HepG2 (cell line): ENCODE data around the gene ZFR. TPM values are rescaled to one million over a fixed set of nuclear protein-coding genes. Genes with fewer than 3 reads are reported as not detected.

Experiments used
- ATAC-seq: fragments of 200-7000 bp; cut with Tn5 transposase; 3 replicates; pipeline ENCODE4 v1.9.1; 2020; ENCODE audit warnings: mild to moderate bottlenecking, moderate library complexity
- BruUV-seq: library from RNA; stranded (reverse); fragments of 400-500 nt; replicated peaks from 2 replicates; lab custom pipeline; 2021; lab: Mats Ljungman, UMichigan
- CTCF ChIA-PET: fragments of 300-600 bp; formaldehyde crosslinking; extraction: SDS; loops from one replicate; lab custom pipeline; 2021; ENCODE audit warnings: low total read pairs, inconsistent platforms, low intra/inter-chr PET ratio; lab: Yijun Ruan, JAX
- POLR2A ChIA-PET: fragments of 350-600 bp; sonication (Branson Sonifier 250); formaldehyde crosslinking; loops from one replicate; lab custom pipeline; 2020; ENCODE audit warnings: antibody characterized with exemption, inconsistent platforms; lab: Yijun Ruan, JAX
- DNase-seq: peaks from one replicate; pipeline ENCODE4 v3.0.0-alpha.2; 2015; ENCODE audit warnings: low spot score
- FAIRE-seq: peaks from 3 replicates; lab custom pipeline; 2011; peaks lifted over from hg19 to GRCh38; lab: Jason Lieb, UNC
- H2AFZ ChIP-seq: one replicate; pipeline ENCODE4 v1.6.1; 2011; ENCODE audit warnings: low read length, inconsistent platforms
- H3K27ac ChIP-seq: fragments of 300-600 bp; 3 replicates; pipeline ENCODE4 v1.8.0; 2011; ENCODE audit warnings: mixed run types, mild to moderate bottlenecking, mixed read lengths, low read length, inconsistent platforms; ENCODE audit not compliant: insufficient read depth; ENCODE audit errors: extremely low read length
- H3K27me3 ChIP-seq, 2 experiments: fragments of 200-600 bp in 1 of 2; 2 replicates in 1 of 2; 3 replicates in 1 of 2; pipeline versions ENCODE4 v1.6.0 to v1.8.0; 2011; ENCODE audit warnings: low read length in 2 of 2, mild to moderate bottlenecking in 2 of 2, moderate library complexity in 2 of 2, inconsistent platforms in 1 of 2; ENCODE audit not compliant: insufficient read depth in 2 of 2, control insufficient read depth in 1 of 2
- H3K36me3 ChIP-seq, 2 experiments: fragments of 200-600 bp in 1 of 2; replicated peaks in 1 of 2; 2 replicates in 1 of 2; 3 replicates in 1 of 2; pipeline versions ENCODE4 v1.5.1 to v1.8.0; 2011; ENCODE audit warnings: low read length in 2 of 2, inconsistent platforms in 1 of 2; ENCODE audit not compliant: insufficient read depth in 2 of 2, control insufficient read depth in 1 of 2
- H3K4me1 ChIP-seq: 2 replicates; pipeline ENCODE4 v1.5.1; 2012; ENCODE audit warnings: low read length, inconsistent platforms; ENCODE audit not compliant: insufficient read depth
- H3K4me2 ChIP-seq: 2 replicates; pipeline ENCODE4 v1.6.0; 2011; ENCODE audit warnings: low read depth, low read length, inconsistent platforms
- H3K4me3 ChIP-seq, 3 experiments: fragments of 200-600 bp in 1 of 3; sonication (generic), shearing (Covaris generic) in 1 of 3; replicated peaks in 1 of 3; 2 replicates each; pipeline ENCODE4 v1.5.1; 2011 to 2016; ENCODE audit warnings: low read length in 3 of 3, inconsistent platforms in 2 of 3, low read depth in 2 of 3, mild to moderate bottlenecking in 2 of 3, control low read depth in 1 of 3, mixed read lengths in 1 of 3; ENCODE audit not compliant: insufficient read depth in 1 of 3
- H3K79me2 ChIP-seq: one replicate; pipeline ENCODE4 v1.6.1; 2011; ENCODE audit warnings: low read length, inconsistent platforms; ENCODE audit not compliant: insufficient read depth
- H3K9ac ChIP-seq: 2 replicates; pipeline ENCODE4 v1.6.0; 2011; ENCODE audit warnings: mild to moderate bottlenecking, low read depth, low read length, inconsistent platforms; ENCODE audit not compliant: insufficient read depth
- H3K9me3 ChIP-seq: 2 replicates; pipeline ENCODE4 v1.5.1; 2012; ENCODE audit warnings: mild to moderate bottlenecking, low read length
- H4K20me1 ChIP-seq: 2 replicates; pipeline ENCODE4 v1.6.0; 2011; ENCODE audit warnings: inconsistent platforms, mild to moderate bottlenecking, low read length, moderate library complexity; ENCODE audit not compliant: insufficient read depth
- E2F5 ChIP-seq: sonication (generic); formaldehyde crosslinking; conservative IDR thresholded peaks from 2 replicates; pipeline ENCODE4 v1.4.0; 2020; ENCODE audit warnings: missing genetic modification reagents
- HMGA1 ChIP-seq: sonication (generic); formaldehyde crosslinking; conservative IDR thresholded peaks from 2 replicates; pipeline ENCODE4 v1.4.0; 2020; ENCODE audit warnings: missing genetic modification reagents
- JUNB ChIP-seq: sonication (generic); formaldehyde crosslinking; IDR thresholded peaks from 2 replicates; pipeline ENCODE4 v1.8.0; 2022; ENCODE audit warnings: missing genetic modification reagents, mild to moderate bottlenecking, borderline replicate concordance
- MXD1 ChIP-seq: sonication (generic); formaldehyde crosslinking; IDR thresholded peaks from 2 replicates; pipeline ENCODE4 v1.4.0; 2020; ENCODE audit warnings: mild to moderate bottlenecking, missing genetic modification reagents
- RFXAP ChIP-seq: sonication (generic); formaldehyde crosslinking; IDR thresholded peaks from 2 replicates; pipeline ENCODE4 v1.4.0; 2020; ENCODE audit warnings: missing genetic modification reagents, borderline replicate concordance
- RNF2 ChIP-seq: fragments of 450-650 bp; conservative IDR thresholded peaks from 2 replicates; pipeline ENCODE4 v1.6.1; 2016; ENCODE audit warnings: low read depth
- U2AF2 ChIP-seq: fragments of 200-400 bp; formaldehyde crosslinking; IDR thresholded peaks from 2 replicates; pipeline ENCODE4 v1.6.1; 2017; ENCODE audit warnings: low read depth, mild to moderate bottlenecking, low read length
- ZNF20 ChIP-seq: sonication (generic); formaldehyde crosslinking; IDR thresholded peaks from 2 replicates; pipeline ENCODE4 v1.4.0; 2020; ENCODE audit warnings: mild to moderate bottlenecking, moderate library complexity, missing genetic modification reagents
- ZNF329 ChIP-seq: sonication (generic); formaldehyde crosslinking; IDR thresholded peaks from 2 replicates; pipeline ENCODE4 v1.9.0; 2021; ENCODE audit warnings: low read depth, mild to moderate bottlenecking, missing genetic modification reagents
- ZNF350 ChIP-seq: sonication (generic); formaldehyde crosslinking; IDR thresholded peaks from 2 replicates; pipeline ENCODE4 v1.4.0; 2020; ENCODE audit warnings: mild to moderate bottlenecking, low read depth, missing genetic modification reagents, borderline replicate concordance
- ZNF704 ChIP-seq: sonication (generic); formaldehyde crosslinking; IDR thresholded peaks from 2 replicates; pipeline ENCODE4 v1.8.1; 2023; ENCODE audit warnings: mild to moderate bottlenecking, inconsistent platforms, moderate library complexity, missing genetic modification reagents, borderline replicate concordance
- WGBS: methylation state at CpG from one replicate; pipeline ENCODE4 v1.1.6; 2017; ENCODE audit warnings: low lambda C conversion rate; 5-methylcytosine and 5-hydroxymethylcytosine counted together
- in situ Hi-C: cut with HindIII; loops from 2 replicates; pipeline ENCODE4 v1.10.0; 2017; ENCODE audit warnings: low pct_unique_long_range_greater_than_20kb; ENCODE audit not compliant: extremely low pct_ligation_motif_present
- intact Hi-C: fragments of 100-400 bp; cut with micrococcal nuclease; formaldehyde crosslinking; loops from one replicate; pipeline ENCODE4 v1.10.0; 2022; ENCODE audit not compliant: unreplicated experiment
- polyA plus RNA-seq, 8 experiments: library from polyadenylated mRNA; depleted of rRNA in 3 of 8; stranded (reverse) in 7 of 8; unstranded in 1 of 8; fragments of >200 nt; fragmentation: Illumina TruSeq in 4 of 8; extraction: Trizol in 4 of 8; gene quantifications; 2 replicates each; pipeline versions ENCODE4 v1.2.1 to v1.2.3, GENCODE V29; 2011 to 2016; ENCODE audit warnings: low read depth in 4 of 8, missing spikeins in 1 of 8, mixed read lengths in 1 of 8; ENCODE audit not compliant: insufficient read depth in 1 of 8
- total RNA-seq, 5 experiments: library from RNA; depleted of rRNA; stranded (reverse); fragments of >200 nt; fragmentation: Illumina TruSeq; extraction: Trizol; gene quantifications; 2 replicates each; pipeline ENCODE4 v1.2.3, GENCODE V29; 2016; ENCODE audit warnings: low read depth in 1 of 5
- TF ChIP-seq, protein P1 (sequence below): fragments of 450-650 bp; IDR thresholded peaks from 2 replicates; pipeline ENCODE4 v1.6.1; 2017

ZFR gene
- total and polyA plus RNA-seq, 2 of the 13 experiments (the other 11 are each of a cell fraction or from before 2014, with no cell fraction given): 89.0 to 92.8 TPM

- BruUV-seq: no TSS peak
- H3K9me3 ChIP-seq: peaks cover 8% of the 10 kb centered on the region
- 96% methylated on average over 2 of the region's 2 CpGs for WGBS
- H3K4me2 ChIP-seq: no peak overlapping the region
- FAIRE-seq (no peak), ATAC-seq (no peak), DNase-seq (no peak)
- intact Hi-C loops: no loop called here
- no peaks in the 10 kb centered on the region for H4K20me1 ChIP-seq
- H3K79me2 ChIP-seq: no peaks in the 10 kb centered on the region
- H3K36me3 ChIP-seq: no peaks in the 10 kb centered on the region
- peaks cover 25% of the 10 kb centered on the region for H3K4me1 ChIP-seq
- H3K9ac ChIP-seq: no peak overlapping the region
- H2AFZ ChIP-seq: no peak overlapping the region
- H3K27me3 ChIP-seq: no peaks in the 10 kb centered on the region
- TF ChIP-seq, protein P1, sequence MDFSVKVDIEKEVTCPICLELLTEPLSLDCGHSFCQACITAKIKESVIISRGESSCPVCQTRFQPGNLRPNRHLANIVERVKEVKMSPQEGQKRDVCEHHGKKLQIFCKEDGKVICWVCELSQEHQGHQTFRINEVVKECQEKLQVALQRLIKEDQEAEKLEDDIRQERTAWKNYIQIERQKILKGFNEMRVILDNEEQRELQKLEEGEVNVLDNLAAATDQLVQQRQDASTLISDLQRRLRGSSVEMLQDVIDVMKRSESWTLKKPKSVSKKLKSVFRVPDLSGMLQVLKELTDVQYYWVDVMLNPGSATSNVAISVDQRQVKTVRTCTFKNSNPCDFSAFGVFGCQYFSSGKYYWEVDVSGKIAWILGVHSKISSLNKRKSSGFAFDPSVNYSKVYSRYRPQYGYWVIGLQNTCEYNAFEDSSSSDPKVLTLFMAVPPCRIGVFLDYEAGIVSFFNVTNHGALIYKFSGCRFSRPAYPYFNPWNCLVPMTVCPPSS: no peak
- TF ChIP-seq, all 625 proteins: peak for 0
- no peak overlapping the region for H3K27ac ChIP-seq
- in situ Hi-C loops: no loop called here
- POLR2A ChIA-PET: no interaction called here
- CTCF ChIA-PET: no interaction called here
- no peak overlapping the region for H3K4me3 ChIP-seq
Measured at GRCh38 chr5:32346869-32347268, 97.7 kb downstream of the ZFR start.

GRCh38 chr5:32343058-32343672 lies 101.4 kb downstream of the ZFR start:
- DNase-seq (peak; percentile 76), ATAC-seq (peak; percentile 93), FAIRE-seq (peak; percentile 81)
- Histone ChIP-seq H3K9me3 (peaks cover 41% of the 10 kb centered on the region), H3K4me3 (peak overlapping the region in 1 of 3 experiments; percentile 29; a peak in 1 of 6 replicates), H3K27ac (peak overlapping the region; percentile 61), H2AFZ (peak overlapping the region; percentile 15), H3K36me3 (no peaks in the 10 kb centered on the region), H3K79me2 (no peaks in the 10 kb centered on the region), H3K9ac (peak overlapping the region; percentile 13; the same call in 1 of the 2 replicates), H3K4me2 (peak overlapping the region; percentile 46), H3K27me3 (no peaks in the 10 kb centered on the region), H4K20me1 (no peaks in the 10 kb centered on the region), H3K4me1 (peaks cover 28% of the 10 kb centered on the region)
- ChIA-PET POLR2A (interaction anchor here (0.8 kb wide), 1 partner anchor 109 kb away, joined by 3 read pairs; no protein-coding TSS in a partner anchor), CTCF (no interaction called here)
- in situ Hi-C loops (no loop called here), intact Hi-C loops (no loop called here)
- no TSS peak for BruUV-seq
- 8% methylated on average over 2 of the region's 2 CpGs for WGBS
- TF ChIP-seq RFXAP (CRISPR knock-in tag) (0 out of 2 replicates have a peak, but pooled peaks have one; percentile 64), ZNF20 (CRISPR knock-in tag) (no peak), E2F5 (CRISPR knock-in tag) (no peak), ZNF704 (CRISPR knock-in tag) (no peak), RNF2 (no peak), HMGA1 (CRISPR knock-in tag) (no peak), MXD1 (CRISPR knock-in tag) (no peak), U2AF2 (no peak), ZNF350 (no peak), ZNF329 (CRISPR knock-in tag) (no peak), JUNB (no peak)
